Vagina (tissue), 2 donors: ENCODE measurements around the gene CCNG2.

Experiments used
- POLR2A ChIP-seq, 2 donors: fragments of 450-650 bp; IDR thresholded peaks; one replicate each; pipeline ENCODE4 v1.6.1; 2017; ENCODE audit warnings: antibody characterized with exemption in 2 of 2, mild to moderate bottlenecking in 2 of 2, moderate library complexity in 2 of 2
- POLR2AphosphoS5 ChIP-seq, 2 donors: sonication (generic); formaldehyde crosslinking; IDR thresholded peaks; one replicate each; pipeline ENCODE4 v1.9.0; 2017; ENCODE audit warnings: antibody characterized with exemption in 2 of 2, mild to moderate bottlenecking in 2 of 2, low read depth in 1 of 2; ENCODE audit not compliant: insufficient read depth in 1 of 2

DNA sequence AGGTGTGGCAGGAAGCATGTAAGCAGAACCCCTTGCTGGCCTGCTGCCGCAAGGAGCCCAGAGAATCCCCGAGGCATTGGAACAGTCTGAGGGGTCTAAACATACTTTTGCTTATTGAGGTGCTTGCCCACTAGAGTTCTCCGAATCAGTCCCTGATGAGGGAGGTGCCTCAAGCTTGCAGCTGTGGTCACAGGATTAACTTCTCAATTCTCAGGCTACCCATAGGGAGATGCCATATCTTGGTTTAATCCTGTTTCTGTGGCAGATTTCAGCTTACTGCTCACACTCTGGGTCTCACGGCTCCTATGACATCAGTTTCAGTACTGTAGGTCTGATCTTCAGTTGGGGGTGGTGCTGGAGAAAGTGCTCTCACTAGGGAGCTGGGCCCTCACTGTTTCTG lies 39.9 kb downstream of the CCNG2 start:
- TF ChIP-seq POLR2AphosphoS5 (IDR thresholded peaks at IDR 0.05; ENCODE audit: insufficient read depth in 1 of 2, low read depth in 1 of 2) (no peak), POLR2A (IDR thresholded peaks at IDR 0.05) (no peak)
